ENCODE measurements around the gene CLRN1.

DNA sequence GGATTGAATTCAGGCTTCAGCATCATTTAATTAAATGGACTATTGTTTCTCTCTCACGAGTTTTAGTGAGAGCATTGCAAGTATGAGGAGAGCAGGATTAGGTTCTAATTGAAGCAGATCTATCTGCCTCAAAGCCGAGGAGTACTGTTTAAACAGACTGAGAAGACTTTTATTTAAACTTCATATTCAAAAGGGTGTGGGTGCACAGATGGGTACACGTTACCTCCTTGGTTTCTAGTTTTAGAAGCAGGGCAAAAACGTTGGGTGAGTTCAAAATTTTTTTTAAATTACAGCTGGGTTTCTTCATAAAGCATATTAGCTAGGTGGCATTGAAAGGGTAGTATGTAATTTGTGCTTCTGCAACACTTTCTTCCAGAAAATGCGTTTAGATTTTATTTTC is 26.5 kb upstream of the CLRN1 start:
- TF ChIP-seq POLR2A (IDR thresholded peaks at IDR 0.05) = no peak
- TF ChIP-seq, protein P1, sequence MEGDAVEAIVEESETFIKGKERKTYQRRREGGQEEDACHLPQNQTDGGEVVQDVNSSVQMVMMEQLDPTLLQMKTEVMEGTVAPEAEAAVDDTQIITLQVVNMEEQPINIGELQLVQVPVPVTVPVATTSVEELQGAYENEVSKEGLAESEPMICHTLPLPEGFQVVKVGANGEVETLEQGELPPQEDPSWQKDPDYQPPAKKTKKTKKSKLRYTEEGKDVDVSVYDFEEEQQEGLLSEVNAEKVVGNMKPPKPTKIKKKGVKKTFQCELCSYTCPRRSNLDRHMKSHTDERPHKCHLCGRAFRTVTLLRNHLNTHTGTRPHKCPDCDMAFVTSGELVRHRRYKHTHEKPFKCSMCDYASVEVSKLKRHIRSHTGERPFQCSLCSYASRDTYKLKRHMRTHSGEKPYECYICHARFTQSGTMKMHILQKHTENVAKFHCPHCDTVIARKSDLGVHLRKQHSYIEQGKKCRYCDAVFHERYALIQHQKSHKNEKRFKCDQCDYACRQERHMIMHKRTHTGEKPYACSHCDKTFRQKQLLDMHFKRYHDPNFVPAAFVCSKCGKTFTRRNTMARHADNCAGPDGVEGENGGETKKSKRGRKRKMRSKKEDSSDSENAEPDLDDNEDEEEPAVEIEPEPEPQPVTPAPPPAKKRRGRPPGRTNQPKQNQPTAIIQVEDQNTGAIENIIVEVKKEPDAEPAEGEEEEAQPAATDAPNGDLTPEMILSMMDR (IDR thresholded peaks at IDR 0.05) = no peak

Measured in transverse colon (tissue), 3 donors.